GM19395 (cell line): Measurements from ENCODE around the gene EP400.

Source experiments
- ATAC-seq: cut with Tn5 transposase; IDR thresholded peaks from one replicate; pipeline ENCODE4 v1.9.1; 2021; ENCODE audit warnings: mild to moderate bottlenecking, moderate library complexity; ENCODE audit not compliant: unreplicated experiment

The EP400 gene

DNA sequence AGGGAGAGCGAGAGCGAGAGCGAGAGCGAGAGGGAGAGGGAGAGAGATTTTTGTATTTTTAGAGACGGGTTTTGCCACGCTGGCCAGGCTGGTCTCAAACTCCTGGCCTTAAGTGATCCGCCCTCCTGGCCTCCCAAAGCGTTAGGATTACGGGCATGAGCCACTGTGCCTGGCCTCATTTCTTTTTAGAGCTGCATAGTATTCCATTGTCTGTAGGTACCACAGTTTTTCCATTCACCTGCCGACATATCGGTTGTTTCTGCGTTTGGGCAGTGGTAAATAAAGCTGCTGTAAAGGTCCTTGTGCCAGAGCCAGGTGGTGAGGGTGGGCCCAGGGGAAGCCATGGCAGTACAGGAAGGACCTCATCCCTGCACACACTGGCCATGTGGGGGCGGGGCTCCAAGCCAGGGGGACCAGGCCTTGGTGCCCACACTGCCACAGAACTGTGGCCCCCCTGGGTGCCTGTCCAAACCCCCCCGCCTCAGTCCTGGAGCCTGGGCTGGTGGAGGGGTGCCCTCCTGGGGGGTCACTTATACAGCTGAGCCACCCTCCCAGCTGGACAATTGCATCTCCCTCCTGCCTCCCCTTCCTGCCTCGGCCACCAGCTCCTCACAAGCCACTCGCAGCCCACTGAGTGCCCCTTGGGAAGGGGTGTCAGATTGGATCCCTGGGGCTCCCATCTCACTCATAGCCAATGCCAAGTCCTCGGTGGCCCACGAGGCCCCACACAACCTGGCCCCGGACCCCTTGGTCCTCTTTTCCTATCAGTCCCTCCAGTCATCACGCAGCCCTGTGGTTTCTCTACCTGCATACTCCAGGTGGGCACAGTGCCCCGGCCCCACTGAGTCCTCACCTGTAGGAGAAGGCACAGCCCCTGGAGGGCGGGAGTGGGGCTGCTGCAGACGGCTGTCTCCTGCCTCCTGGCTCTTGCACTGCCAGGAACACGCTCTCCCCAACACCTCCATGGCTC lies 22.3 kb upstream of the EP400 start:
- ATAC-seq, result no peak

DNA sequence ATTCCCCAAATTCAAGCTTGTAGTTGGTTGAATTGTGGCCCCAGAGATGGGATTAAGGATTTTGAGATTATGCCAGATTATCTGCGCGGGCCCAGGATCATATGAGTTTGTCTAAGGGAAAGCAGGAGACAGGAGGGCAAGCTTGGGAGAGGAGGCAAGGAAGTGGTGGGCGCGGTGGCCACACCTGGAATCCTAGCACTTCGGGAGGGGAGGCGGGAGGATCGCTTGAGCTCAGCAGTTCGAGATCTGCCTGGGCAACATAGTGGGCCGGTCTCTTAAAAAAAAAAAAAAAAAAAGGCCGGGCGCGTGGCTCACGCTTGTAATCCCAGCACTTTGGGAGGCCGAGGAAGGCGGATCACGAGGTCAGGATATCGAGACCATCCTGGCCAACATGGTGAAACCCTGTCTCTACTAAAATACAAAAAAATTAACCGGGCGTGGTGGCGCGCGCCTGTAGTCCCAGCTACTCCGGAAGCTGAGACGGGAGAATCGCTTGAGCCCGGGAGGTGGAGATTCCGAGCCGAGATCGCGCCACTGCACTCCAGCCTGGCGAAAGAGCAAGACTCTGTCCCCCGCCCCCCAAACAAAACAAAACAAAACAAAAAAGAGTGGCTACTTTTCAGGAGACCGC lies 21.5 kb upstream of the EP400 start:
- peak; percentile 8 for ATAC-seq

DNA sequence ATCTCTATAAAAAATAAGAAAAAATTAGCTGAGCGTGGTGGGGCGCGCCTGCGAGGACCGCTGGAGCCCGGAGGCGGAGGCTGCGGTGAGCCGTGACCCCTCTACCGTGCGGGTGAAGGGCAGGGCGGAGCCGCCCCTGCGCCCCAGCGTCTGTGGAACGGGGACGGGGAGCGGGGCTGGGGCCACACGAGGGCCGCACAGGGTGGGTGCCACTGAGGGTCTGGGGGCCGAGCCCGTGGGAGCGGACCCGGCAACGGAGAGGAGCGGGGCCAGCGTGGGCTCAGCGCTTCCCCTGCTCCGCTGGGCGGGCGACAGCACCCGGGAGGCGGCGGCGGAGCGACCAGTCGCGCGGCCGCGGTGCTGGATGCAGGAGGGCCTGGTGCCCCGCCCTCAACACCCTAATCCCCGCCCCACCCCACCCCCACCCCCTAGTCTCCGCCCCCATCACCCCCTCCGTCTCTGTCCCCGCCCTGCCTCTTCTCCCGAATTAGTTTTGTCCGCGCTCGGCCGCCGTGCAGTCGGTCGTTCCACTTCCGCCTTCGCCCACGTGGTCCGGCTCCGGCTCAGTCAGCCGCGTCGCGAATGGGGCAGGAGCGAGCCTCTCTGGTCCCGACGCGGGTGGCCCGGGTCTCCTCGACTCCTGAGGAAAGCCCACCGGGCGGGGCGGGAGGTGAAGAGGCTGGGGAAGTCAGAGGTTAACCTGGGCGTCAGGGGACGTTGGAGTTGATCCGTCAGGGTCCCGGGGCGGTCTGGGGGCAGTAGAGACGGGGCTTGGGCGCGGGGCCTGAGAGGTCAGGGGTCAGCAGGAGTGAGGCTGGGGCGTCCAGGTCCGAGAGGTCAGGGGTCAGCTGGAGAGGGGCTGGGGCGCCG lies 20.8 kb upstream of the EP400 start, which contains the start of gene PUS1:
TSS of gene PUS1 (plus strand) at position 566 of the 870 bp plus-strand sequence. CDS start 447 bp downstream, outside the sequence.
- peak; percentile 61 for ATAC-seq

DNA sequence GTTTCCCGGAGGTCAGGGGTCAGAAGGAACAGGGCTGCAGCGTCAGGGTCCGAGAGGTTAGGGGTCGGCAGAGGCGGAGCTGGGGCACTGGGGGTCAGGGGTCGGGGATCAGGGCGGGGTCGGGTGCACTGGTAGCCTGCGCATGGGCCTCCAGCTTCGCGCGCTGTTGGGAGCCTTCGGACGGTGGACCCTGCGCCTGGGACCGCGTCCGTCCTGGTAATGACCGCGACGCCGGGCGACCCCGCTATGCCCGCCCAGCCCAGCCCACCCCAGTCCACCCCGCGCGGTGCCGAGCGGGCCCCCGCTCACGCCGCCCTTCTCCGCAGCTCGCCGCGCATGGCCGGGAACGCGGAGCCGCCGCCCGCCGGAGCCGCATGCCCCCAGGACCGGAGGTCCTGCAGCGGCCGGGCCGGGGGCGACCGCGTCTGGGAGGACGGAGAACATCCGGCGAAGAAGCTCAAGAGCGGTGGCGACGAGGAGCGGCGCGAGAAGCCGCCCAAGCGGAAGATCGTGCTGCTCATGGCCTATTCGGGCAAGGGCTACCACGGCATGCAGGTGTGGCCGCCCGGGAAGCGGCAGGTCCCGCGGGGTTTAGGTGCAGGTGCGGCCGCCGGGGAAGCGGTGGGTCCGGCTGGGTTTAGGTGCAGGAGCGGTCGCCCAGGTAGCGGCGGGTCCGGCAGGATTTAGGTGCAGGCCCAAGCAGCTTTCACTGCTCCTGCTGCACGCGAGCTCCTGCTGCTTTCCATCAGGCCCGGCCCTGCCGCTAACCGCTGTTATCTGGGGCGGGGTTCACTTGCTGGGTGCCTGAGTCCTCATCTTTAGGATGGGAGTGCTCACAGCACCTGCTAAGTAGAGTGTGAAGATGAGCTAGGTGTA lies 19.9 kb upstream of the EP400 start:
- ATAC-seq, result peak; percentile 25

DNA sequence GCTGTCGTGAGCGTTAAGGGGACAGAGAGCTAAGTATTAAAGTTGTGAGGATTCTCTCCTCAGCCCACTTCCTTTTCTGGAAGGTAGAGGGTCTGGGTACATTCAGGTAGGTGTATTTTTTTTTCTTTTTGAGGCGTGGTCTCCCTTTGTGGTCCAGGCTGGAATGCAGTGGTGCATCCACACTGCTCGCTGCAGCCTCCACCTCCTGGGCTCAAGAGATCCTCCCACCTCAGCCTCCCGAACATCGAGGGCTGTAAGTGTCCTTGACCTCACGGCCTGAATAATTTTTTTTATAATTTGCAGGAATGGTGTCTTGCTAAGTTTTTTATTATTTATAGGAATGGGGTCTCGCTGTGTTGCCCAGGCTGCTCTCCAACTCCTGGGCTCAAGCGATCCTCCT lies 19.2 kb upstream of the EP400 start:
- no peak for ATAC-seq

DNA sequence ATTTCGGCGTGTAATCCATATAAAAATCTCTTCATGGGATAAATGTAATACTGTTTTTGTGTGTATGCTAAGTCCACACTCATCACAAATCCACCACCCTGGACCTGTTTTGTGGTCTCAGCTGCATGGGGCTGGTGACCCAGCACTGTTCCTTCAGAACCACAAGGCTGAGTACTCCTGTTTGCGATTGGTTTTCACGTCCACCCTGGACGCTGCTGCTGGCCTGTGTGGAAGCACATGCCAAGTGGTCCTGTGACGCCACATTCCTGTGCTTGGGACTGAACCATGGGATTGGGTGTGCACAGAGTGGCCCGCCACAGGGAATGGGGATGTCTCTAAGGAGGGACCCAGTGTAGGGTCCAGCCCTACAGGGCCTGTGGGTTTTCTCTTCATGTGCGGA lies 16.4 kb upstream of the EP400 start:
- no peak for ATAC-seq

DNA sequence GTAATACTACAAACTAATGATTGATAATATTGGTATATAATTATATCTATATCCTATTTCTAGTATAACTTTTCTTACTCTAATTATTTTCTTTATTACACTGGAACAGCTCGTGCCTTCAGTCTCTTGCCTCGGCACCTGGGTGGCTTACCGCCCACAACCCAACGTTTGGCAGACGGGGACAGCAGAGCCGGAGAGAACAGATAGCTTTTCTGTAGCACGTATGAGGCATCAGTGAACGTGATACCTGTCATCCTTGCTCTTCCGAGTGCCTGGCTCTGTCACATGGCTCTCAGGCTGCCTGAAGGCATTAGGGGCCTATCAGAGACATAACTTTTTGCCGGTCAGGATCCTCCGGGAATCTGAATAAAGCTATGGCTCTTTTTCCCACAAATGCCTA lies 15.2 kb upstream of the EP400 start:
- no peak for ATAC-seq

DNA sequence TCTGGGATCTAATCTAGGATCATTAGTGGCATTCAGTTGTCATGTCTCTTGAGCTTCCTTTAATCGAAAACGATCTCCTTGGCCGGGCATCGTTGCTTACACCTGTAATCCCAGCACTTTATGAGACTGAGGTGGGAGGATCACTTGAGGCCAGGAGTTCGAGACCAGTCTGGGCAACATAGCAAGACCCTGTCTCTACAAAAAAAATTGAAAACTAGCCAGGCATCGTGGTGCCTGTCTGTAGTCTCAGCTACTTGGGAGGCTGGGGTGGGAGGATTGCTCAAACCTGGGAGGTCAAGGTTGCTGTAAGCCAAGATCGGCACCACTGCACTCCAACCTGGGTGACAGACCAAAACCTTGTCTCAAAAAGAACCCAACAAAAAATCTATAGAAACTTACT lies 11.7 kb upstream of the EP400 start:
- ATAC-seq, result no peak

DNA sequence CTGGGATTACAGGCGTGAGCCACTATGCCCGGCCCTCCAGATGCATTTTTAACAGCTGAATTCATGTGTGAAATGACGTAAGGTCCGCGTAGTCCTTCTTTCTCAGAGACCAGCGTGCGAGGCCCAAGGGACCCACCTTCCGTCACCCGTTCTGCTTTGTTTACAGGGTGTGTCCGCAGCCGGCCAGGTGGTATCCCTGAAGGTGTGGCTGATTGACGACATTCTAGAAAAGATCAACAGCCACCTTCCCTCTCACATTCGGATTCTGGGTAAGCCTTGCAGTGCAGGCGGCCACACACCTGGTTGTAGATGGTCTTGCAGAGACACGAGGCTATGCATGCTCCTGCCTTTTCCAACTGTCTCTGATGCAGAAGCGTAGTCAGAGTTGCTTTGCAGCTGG lies 10.7 kb upstream of the EP400 start:
- ATAC-seq, result no peak

DNA sequence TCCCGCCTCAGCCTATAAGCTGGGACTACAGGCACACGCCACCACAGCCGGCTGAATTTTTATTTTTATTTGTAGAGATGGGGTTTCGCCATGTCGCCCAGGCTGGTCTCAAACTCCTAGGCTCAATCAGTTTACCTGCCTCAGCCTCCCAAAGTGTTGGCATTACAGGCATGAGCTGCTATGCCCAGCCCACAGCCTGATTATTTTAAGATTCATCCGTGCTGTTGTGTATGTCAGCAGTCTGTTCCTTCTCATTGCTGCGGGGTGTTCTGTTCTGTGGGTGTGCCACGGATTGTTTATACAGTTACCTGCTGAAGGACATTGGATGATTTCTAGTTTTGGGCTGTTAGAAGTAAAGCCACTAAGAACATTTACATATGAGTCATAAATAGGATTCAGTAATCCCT lies 9.6 kb upstream of the EP400 start:
- no peak for ATAC-seq

DNA sequence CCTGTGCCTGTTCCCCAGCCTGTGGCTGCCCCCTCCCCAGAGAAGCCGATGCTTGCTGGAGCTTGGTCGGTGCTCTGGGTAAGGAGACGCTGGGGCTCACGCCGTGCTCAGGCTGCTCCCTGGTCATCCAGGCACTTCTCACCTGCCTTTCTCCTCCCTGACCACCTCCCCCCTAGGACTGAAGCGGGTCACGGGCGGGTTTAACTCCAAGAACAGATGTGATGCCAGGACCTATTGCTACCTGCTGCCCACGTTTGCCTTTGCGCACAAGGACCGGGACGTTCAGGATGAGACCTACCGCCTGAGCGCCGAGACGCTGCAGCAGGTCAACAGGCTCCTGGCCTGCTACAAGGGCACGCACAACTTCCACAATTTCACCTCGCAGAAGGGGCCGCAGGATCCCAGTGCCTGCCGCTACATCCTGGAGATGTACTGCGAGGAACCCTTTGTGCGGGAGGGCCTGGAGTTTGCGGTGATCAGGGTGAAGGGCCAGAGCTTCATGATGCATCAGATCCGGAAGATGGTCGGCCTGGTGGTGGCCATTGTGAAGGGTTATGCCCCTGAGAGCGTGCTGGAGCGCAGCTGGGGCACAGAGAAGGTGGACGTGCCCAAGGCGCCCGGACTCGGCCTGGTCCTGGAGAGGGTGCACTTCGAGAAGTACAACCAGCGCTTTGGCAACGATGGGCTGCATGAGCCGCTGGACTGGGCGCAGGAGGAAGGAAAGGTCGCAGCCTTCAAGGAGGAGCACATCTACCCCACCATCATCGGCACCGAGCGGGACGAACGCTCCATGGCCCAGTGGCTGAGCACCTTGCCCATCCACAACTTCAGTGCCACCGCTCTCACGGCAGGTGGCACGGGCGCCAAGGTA lies 8.4 kb upstream of the EP400 start:
- ATAC-seq, result no peak

DNA sequence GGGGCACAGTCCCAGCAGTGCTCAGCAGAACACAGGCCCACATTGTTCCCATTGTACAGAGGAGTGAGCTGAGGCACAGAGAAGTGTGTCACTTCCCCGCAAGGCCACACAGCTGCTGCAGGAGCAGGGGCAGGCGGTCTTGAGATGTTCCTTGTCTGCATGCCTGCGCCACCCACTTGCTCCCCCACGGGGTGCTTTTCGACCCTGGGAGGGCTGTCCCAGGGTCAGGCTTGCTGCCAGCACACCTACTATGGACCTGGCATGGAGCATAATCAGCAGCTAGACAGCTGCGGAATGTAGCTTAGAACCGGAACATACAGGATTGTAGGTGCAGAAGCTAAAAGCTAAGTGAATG lies 7.8 kb upstream of the EP400 start:
- ATAC-seq, result no peak

DNA sequence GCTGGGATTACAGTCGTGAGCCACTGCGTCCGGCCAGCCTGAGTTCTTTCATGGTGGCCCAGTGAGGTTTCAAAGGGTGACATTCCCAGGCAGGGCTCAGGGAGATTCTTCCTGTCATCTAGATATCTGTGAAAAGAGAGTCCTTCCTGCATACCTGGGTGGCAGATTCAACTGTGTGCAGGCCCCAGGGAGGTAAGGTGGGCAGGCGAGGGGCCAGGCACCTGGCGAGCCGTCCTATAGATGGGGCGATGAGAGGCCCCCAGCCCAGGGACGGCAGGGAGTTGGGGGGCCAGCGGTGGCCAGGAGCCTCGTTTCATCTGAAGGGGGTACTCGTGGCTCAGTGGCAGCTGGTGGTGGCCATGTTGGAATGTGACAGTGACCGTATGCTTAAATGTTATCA lies 7.1 kb upstream of the EP400 start:
- ATAC-seq, result no peak

DNA sequence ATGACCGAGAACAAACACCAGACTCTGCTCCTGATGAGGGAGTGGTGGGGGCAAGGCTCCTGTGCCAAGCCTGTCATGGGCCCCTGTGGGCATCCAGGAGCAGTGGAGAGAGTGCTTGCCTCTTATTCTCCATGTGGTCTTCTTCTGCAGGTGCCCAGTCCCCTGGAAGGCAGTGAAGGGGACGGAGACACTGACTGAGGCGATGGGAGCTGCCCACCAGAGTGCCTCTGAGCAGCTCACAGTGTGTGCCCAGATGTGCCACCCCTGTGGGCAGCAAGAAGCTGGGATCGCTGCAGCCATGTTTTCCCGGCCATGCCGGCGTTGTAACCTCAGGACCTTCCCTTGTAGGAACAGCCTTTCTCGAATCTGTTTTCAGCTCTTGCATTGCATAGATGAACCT lies 6.4 kb upstream of the EP400 start:
- no peak for ATAC-seq

DNA sequence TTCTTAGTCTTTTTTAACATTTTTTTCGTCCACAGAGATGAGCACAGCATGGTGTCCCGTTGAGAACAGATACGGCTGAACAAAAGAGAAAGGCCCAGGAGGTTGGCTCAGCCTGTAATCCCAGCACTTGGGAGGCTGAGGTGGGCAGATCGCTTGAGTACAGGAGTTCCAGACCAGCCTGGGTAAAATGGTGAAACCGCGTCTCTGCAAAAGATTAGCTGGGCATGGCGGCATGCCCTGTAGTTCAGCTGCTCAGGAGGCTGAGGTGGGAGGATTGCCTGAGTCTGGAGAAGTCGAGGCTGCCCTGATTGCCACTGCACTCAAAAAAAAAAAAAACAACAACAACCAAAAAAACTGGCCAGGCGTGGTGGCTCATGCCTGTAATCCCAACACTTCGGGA lies 5.9 kb upstream of the EP400 start:
- no peak for ATAC-seq

DNA sequence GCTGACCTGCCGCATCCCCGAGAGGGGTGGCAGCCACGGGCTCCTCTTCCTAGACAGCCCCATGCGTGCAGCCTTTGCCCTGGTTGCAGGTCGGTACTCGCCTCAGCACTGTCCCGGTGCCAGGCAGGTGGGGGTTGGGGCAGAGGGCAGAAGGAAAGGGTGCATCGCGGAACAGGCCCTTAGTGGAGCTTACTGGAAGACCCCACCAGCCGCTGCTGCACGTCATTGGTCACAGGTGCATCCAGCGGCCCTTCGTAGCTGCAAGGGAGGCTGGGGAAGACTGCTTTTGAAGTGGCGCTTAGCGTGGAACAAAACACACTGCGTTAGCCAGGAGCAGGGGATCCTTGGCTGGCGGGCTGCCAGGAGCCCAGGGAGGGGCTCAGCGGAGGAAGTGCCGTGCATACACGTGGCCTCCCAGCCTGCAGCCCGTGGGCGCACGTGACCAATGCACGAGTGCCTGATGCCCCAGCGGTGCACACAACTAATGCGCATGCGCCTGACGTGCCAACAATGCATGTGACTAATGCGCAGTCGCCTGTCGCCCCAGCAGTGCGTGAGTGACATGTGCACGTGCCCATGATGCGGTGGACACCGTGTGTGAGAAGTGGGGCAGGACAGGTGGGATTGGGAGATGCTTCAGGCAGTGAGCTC lies 5.0 kb upstream of the EP400 start:
- no peak for ATAC-seq

DNA sequence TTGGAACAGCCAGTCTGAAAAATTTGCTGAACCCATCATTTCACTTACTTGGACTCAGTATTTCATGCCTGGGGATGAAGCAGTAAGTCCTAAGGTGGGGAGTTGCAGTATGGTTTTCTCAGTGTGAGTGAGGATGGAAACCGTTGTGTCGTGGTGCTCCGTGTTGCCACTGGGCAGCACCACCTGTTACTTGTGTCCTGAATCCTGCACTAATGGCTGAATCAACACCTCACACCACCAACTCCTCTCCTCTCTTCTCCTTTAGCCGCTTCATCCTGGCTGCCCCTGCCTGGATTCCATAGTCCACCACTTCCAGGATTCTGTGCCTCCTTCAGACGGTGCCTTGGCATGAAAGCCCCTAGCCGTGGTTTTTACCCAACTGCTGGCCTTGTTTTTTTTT lies 3.0 kb upstream of the EP400 start:
- ATAC-seq, result no peak

DNA sequence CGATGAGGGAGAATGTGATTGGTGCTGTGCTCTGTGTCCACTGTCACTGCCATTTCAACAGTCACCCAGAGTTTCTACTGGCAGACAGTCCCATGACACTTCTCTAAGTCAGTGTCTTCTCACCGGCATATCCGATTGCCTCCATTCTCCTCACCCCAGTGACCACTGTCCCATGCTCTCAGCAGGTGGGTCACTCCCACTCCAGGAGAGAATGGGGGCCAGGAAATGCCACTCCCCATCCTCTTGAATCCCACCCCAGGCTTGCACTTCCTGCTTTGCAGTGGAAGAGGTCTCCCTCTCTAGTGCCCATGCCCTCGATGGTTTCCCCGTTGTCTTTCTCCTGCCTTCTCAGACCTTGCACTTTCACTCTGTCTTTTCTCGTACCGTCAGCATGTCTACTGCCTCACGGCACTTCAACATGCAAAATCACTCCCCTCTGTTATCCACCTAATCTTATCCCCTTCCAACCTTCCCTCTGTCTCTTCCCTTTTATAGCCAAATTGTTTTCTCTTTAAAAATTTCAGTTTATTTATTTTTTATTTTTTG lies 2.2 kb upstream of the EP400 start:
- no peak for ATAC-seq
